ENCODE results near the gene PRMT7.

DNA sequence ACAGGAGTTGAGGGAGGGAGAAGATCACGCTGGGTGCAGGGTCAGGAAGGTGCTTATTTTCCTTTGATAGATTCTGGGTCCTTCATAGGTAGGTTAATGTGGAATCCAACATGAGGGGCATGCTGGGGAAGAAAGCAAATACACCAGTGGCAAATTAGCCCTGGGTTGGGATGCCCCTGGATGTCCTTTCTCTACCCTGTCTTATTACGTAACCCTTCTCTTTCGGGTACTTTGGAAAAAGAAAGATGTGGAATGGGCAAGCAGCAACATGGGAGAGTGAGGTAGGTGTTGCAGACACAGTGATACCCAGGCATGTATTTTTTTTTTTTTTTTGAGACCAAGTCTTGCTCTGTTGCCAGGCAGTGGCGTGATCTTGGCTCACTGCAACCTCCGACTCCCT lies 37.4 kb upstream of the PRMT7 start:
- TF ChIP-seq SP1 (CRISPR knock-in tag; conservative IDR thresholded peaks at IDR 0.05) (no peak), NR2C2 (CRISPR knock-in tag; IDR thresholded peaks at IDR 0.05) (no peak), CTCF (IDR thresholded peaks at IDR 0.05) (no peak), AR (CRISPR knock-in tag; IDR thresholded peaks at IDR 0.05) (no peak), MXD4 (CRISPR knock-in tag; IDR thresholded peaks at IDR 0.05; ENCODE audit: borderline replicate concordance) (no peak), USF2 (CRISPR knock-in tag; IDR thresholded peaks at IDR 0.05) (no peak), ZNF121 (CRISPR knock-in tag; IDR thresholded peaks at IDR 0.05) (no peak), TCF7 (CRISPR knock-in tag; IDR thresholded peaks at IDR 0.05; ENCODE audit: low read depth) (no peak), ZNF317 (CRISPR knock-in tag; IDR thresholded peaks at IDR 0.05; ENCODE audit: borderline replicate concordance, low read depth) (no peak), NR1H2 (CRISPR knock-in tag; IDR thresholded peaks at IDR 0.05) (no peak), MAX (CRISPR knock-in tag; IDR thresholded peaks at IDR 0.05) (no peak), ZNF281 (CRISPR knock-in tag; IDR thresholded peaks at IDR 0.05) (no peak), ESRRA (CRISPR knock-in tag; IDR thresholded peaks at IDR 0.05; ENCODE audit: borderline replicate concordance) (no peak)
- TF ChIP-seq, protein P1, sequence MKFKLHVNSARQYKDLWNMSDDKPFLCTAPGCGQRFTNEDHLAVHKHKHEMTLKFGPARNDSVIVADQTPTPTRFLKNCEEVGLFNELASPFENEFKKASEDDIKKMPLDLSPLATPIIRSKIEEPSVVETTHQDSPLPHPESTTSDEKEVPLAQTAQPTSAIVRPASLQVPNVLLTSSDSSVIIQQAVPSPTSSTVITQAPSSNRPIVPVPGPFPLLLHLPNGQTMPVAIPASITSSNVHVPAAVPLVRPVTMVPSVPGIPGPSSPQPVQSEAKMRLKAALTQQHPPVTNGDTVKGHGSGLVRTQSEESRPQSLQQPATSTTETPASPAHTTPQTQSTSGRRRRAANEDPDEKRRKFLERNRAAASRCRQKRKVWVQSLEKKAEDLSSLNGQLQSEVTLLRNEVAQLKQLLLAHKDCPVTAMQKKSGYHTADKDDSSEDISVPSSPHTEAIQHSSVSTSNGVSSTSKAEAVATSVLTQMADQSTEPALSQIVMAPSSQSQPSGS (CRISPR knock-in tag; IDR thresholded peaks at IDR 0.05; ENCODE audit: borderline replicate concordance, low read depth) = no peak
